ENCODE data around the gene RAP1GAP.

The RAP1GAP gene

GRCh38 chr1:21703318-21703963 lies 34.3 kb upstream of the RAP1GAP start:
- no peak for TF ChIP-seq EZH2 (IDR thresholded peaks at IDR 0.05; ENCODE audit: borderline replicate concordance, low read depth, low read length, severe bottlenecking)
- TF ChIP-seq CTCF (IDR thresholded peaks at IDR 0.05; ENCODE audit: borderline replicate concordance, extremely low read depth, low read length, poor library complexity, severe bottlenecking): peak; percentile 51
- H3K9ac ChIP-seq (ENCODE audit: low read depth, low read length): no peak overlapping the region
- H2AFZ ChIP-seq (ENCODE audit: low read depth, low read length): no peak overlapping the region
- no peaks in the 10 kb centered on the region; the same call in 1 of the 2 replicates for H4K20me1 ChIP-seq (ENCODE audit: insufficient read depth, low read length)
- no peak overlapping the region for H3K4me2 ChIP-seq (ENCODE audit: insufficient read depth, low read length)
- H3K79me2 ChIP-seq (ENCODE audit: insufficient read depth, low read length): no peaks in the 10 kb centered on the region
- DNase-seq (no peak), ATAC-seq (ENCODE audit: insufficient read depth, low read depth) (0 out of 3 replicates have a peak, but pooled peaks have one; percentile 53)
- H3K27ac ChIP-seq (ENCODE audit: low read length): no peak overlapping the region
- no peak overlapping the region for H3K4me3 ChIP-seq (ENCODE audit: low read depth in 1 of 2, low read length in 2 of 2)
- H3K4me1 ChIP-seq (ENCODE audit: insufficient read depth, low read length): no peaks in the 10 kb centered on the region
- H3K27me3 ChIP-seq (ENCODE audit: insufficient read depth, low read length, poor library complexity): no peaks in the 10 kb centered on the region
- H3K36me3 ChIP-seq (ENCODE audit: insufficient read depth, low read length): peaks cover 84% of the 10 kb centered on the region
- H3K9me3 ChIP-seq (ENCODE audit: insufficient read depth, low read length, severe bottlenecking): no peaks in the 10 kb centered on the region

GRCh38 chr1:21702780-21703179 lies 33.6 kb upstream of the RAP1GAP start:
- Histone ChIP-seq H3K4me2 (ENCODE audit: insufficient read depth, low read length) (no peak overlapping the region), H3K4me1 (ENCODE audit: insufficient read depth, low read length) (no peaks in the 10 kb centered on the region), H3K9me3 (ENCODE audit: insufficient read depth, low read length, severe bottlenecking) (no peaks in the 10 kb centered on the region), H3K79me2 (ENCODE audit: insufficient read depth, low read length) (no peaks in the 10 kb centered on the region), H4K20me1 (ENCODE audit: insufficient read depth, low read length) (no peaks in the 10 kb centered on the region; the same call in 1 of the 2 replicates), H2AFZ (ENCODE audit: low read depth, low read length) (no peak overlapping the region), H3K27ac (ENCODE audit: low read length) (no peak overlapping the region), H3K9ac (ENCODE audit: low read depth, low read length) (no peak overlapping the region), H3K36me3 (ENCODE audit: insufficient read depth, low read length) (peaks cover 82% of the 10 kb centered on the region), H3K4me3 (ENCODE audit: low read depth in 1 of 2, low read length in 2 of 2) (no peak overlapping the region), H3K27me3 (ENCODE audit: insufficient read depth, low read length, poor library complexity) (no peaks in the 10 kb centered on the region)
- TF ChIP-seq CTCF (IDR thresholded peaks at IDR 0.05; ENCODE audit: borderline replicate concordance, extremely low read depth, low read length, poor library complexity, severe bottlenecking) (no peak), EZH2 (IDR thresholded peaks at IDR 0.05; ENCODE audit: borderline replicate concordance, low read depth, low read length, severe bottlenecking) (no peak)
- DNase-seq: no peak
- no peak for ATAC-seq (ENCODE audit: insufficient read depth, low read depth)

GRCh38 chr1:21701401-21701800 lies 32.2 kb upstream of the RAP1GAP start:
- H3K36me3 ChIP-seq (ENCODE audit: insufficient read depth, low read length): peaks cover 79% of the 10 kb centered on the region
- peaks cover 2% of the 10 kb centered on the region; the same call in 1 of the 2 replicates for H4K20me1 ChIP-seq (ENCODE audit: insufficient read depth, low read length)
- H3K4me1 ChIP-seq (ENCODE audit: insufficient read depth, low read length): no peaks in the 10 kb centered on the region
- no peak overlapping the region for H3K4me3 ChIP-seq (ENCODE audit: low read depth in 1 of 2, low read length in 2 of 2)
- no peak overlapping the region for H3K4me2 ChIP-seq (ENCODE audit: insufficient read depth, low read length)
- no peak overlapping the region for H3K9ac ChIP-seq (ENCODE audit: low read depth, low read length)
- ATAC-seq (ENCODE audit: insufficient read depth, low read depth) (no peak), DNase-seq (no peak)
- H3K27ac ChIP-seq (ENCODE audit: low read length): no peak overlapping the region
- no peaks in the 10 kb centered on the region for H3K79me2 ChIP-seq (ENCODE audit: insufficient read depth, low read length)
- no peaks in the 10 kb centered on the region for H3K9me3 ChIP-seq (ENCODE audit: insufficient read depth, low read length, severe bottlenecking)
- TF ChIP-seq CTCF (IDR thresholded peaks at IDR 0.05; ENCODE audit: borderline replicate concordance, extremely low read depth, low read length, poor library complexity, severe bottlenecking) (no peak), EZH2 (IDR thresholded peaks at IDR 0.05; ENCODE audit: borderline replicate concordance, low read depth, low read length, severe bottlenecking) (no peak)
- H2AFZ ChIP-seq (ENCODE audit: low read depth, low read length): no peak overlapping the region
- no peaks in the 10 kb centered on the region for H3K27me3 ChIP-seq (ENCODE audit: insufficient read depth, low read length, poor library complexity)
